Esophagus muscularis mucosa (tissue), 4 donors: Measurements from ENCODE around the gene CAV1. TPM values are rescaled to one million over a fixed set of nuclear protein-coding genes. Genes with fewer than 3 reads are reported as not detected.
A peak's percentile ranks its signal among the peaks of the same experiment; 100 is the strongest.

Experiments used
- DNase-seq: peaks from one replicate; pipeline ENCODE4 v3.0.0-alpha.2; 2017; ENCODE audit errors: extremely low spot score
- H3K27ac ChIP-seq, 4 donors: fragments of 200-600 bp; sonication (generic); replicated peaks in 1 of 4; 1 replicate in 3 of 4; 2 replicates in 1 of 4; pipeline ENCODE4 v1.5.1; 2016 to 2019; ENCODE audit warnings: mild to moderate bottlenecking in 1 of 4
- H3K27me3 ChIP-seq, 4 donors: fragments of 200-600 bp; sonication (generic); one replicate each; pipeline versions ENCODE4 v1.5.1 to v1.6.0; 2016 to 2019
- H3K36me3 ChIP-seq, 4 donors: fragments of 200-600 bp; sonication (generic); one replicate each; pipeline ENCODE4 v1.5.1; 2016 to 2019
- H3K4me1 ChIP-seq, 4 donors: fragments of 200-600 bp; sonication (generic); one replicate each; pipeline ENCODE4 v1.5.1; 2016 to 2019
- H3K4me3 ChIP-seq, 4 donors: fragments of 200-600 bp; sonication (generic); 1 replicate in 2 of 4; 2 replicates in 2 of 4; pipeline ENCODE4 v1.5.1; 2016 to 2019; ENCODE audit warnings: mild to moderate bottlenecking in 4 of 4, moderate library complexity in 1 of 4
- H3K9me3 ChIP-seq, 4 donors: fragments of 200-600 bp; sonication (generic); 1 replicate in 3 of 4; 2 replicates in 1 of 4; pipeline ENCODE4 v1.5.1; 2016 to 2019
- CTCF ChIP-seq, 3 experiments: fragments of 200-600 bp in 2 of 3; fragments of 450-650 bp in 1 of 3; sonication (generic) in 2 of 3; IDR thresholded peaks; one replicate each; pipeline ENCODE4 v1.5.1; 2017 to 2019; ENCODE audit warnings: antibody characterized with exemption in 3 of 3, mild to moderate bottlenecking in 2 of 3, moderate library complexity in 1 of 3
- EP300 ChIP-seq: sonication (generic); formaldehyde crosslinking; IDR thresholded peaks from one replicate; pipeline ENCODE4 v1.6.1; 2017; ENCODE audit warnings: antibody characterized with exemption
- POLR2A ChIP-seq: fragments of 450-650 bp; IDR thresholded peaks from one replicate; pipeline ENCODE4 v1.6.1; 2017; ENCODE audit warnings: antibody characterized with exemption, moderate library complexity, mild to moderate bottlenecking, low read depth
- POLR2AphosphoS5 ChIP-seq, 2 donors: sonication (generic); formaldehyde crosslinking; IDR thresholded peaks; one replicate each; pipeline ENCODE4 v1.6.1; 2017; ENCODE audit warnings: antibody characterized with exemption in 2 of 2
- WGBS: methylation state at CpG from one replicate; pipeline ENCODE4 v1.1.5; 2018; 5-methylcytosine and 5-hydroxymethylcytosine counted together
- intact Hi-C: fragments of 100-400 bp; cut with DNase I; formaldehyde crosslinking; loops from one replicate; pipeline ENCODE4 v1.15.1; 2023
- total RNA-seq, 4 donors: library from RNA; depleted of rRNA; stranded (reverse); fragments of >200 nt; gene quantifications; one replicate each; pipeline versions ENCODE4 v1.1.0 to v1.2.1, GENCODE V29; 2016

Gene CAV1
- total RNA-seq, 4 donors from 2014 or later = 434 to 638 (median 591) TPM

GRCh38 chr7:116561697-116562483, 37.1 kb downstream of the CAV1 start:
- Histone ChIP-seq H3K4me1 (peaks cover 29 to 34% (median 31%) of the 10 kb centered on the region in 4 donors), H3K27ac (no peak overlapping the region)

GRCh38 chr7:116562529-116563121, 37.8 kb downstream of the CAV1 start:
- WGBS = 85% methylated on average over 1 of the region's 1 CpG
- Histone ChIP-seq H3K27me3 (no peaks in the 10 kb centered on the region), H3K27ac (no peak overlapping the region), H3K4me3 (no peak overlapping the region), H3K36me3 (peaks cover 0 to 27% (median 19%) of the 10 kb centered on the region in 4 donors), H3K9me3 (no peaks in the 10 kb centered on the region), H3K4me1 (peaks cover 23 to 26% (median 24%) of the 10 kb centered on the region in 4 donors)
- intact Hi-C loops = no loop called here
- no peak for DNase-seq
- TF ChIP-seq POLR2AphosphoS5 (IDR thresholded peaks at IDR 0.05) (no peak), CTCF (IDR thresholded peaks at IDR 0.05) (no peak), POLR2A (no peak), EP300 (no peak)

More at GRCh38 chr7:116561697-116562483, 37.1 kb downstream of the CAV1 start:
- Histone ChIP-seq H3K9me3 (no peaks in the 10 kb centered on the region), H3K4me3 (no peak overlapping the region), H3K36me3 (peaks cover 0 to 27% (median 19%) of the 10 kb centered on the region in 4 donors), H3K27me3 (no peaks in the 10 kb centered on the region)
- DNase-seq = no peak
- intact Hi-C loops = no loop called here
- WGBS = 48% methylated on average over 2 of the region's 2 CpGs
- TF ChIP-seq POLR2AphosphoS5 (IDR thresholded peaks at IDR 0.05) (peak in 1 of 2 donors; percentile 40), CTCF (IDR thresholded peaks at IDR 0.05) (no peak)

- TF ChIP-seq CTCF (IDR thresholded peaks at IDR 0.05) (no peak), EP300 (no peak), POLR2AphosphoS5 (IDR thresholded peaks at IDR 0.05) (no peak), POLR2A (no peak)
- Histone ChIP-seq H3K4me3 (no peak overlapping the region), H3K4me1 (peaks cover 0 to 4% (median 3%) of the 10 kb centered on the region in 4 donors), H3K27me3 (no peaks in the 10 kb centered on the region), H3K27ac (no peak overlapping the region), H3K36me3 (no peaks in the 10 kb centered on the region), H3K9me3 (no peaks in the 10 kb centered on the region)
- no peak for DNase-seq
- intact Hi-C loops = no loop called here
- WGBS = 73% methylated on average over 1 of the region's 1 CpG
Observed at GRCh38 chr7:116565981-116566380, 41.1 kb downstream of the CAV1 start.

- H3K4me1 ChIP-seq = peaks cover 0 to 11% (median 3%) of the 10 kb centered on the region in 4 donors
- H3K4me3 ChIP-seq = no peak overlapping the region
- DNase-seq = no peak
- no peaks in the 10 kb centered on the region for H3K36me3 ChIP-seq
- H3K27ac ChIP-seq = no peak overlapping the region
- no peaks in the 10 kb centered on the region for H3K27me3 ChIP-seq
- TF ChIP-seq POLR2A = no peak
- no peak for TF ChIP-seq POLR2AphosphoS5 (IDR thresholded peaks at IDR 0.05)
- TF ChIP-seq CTCF (IDR thresholded peaks at IDR 0.05) = no peak
- no peak for TF ChIP-seq EP300
- intact Hi-C loops = no loop called here
- no peaks in the 10 kb centered on the region for H3K9me3 ChIP-seq
Observed at GRCh38 chr7:116566666-116567065, 41.8 kb downstream of the CAV1 start.
